Measurements from ENCODE around the gene SLC6A2.
"Not testable (repeated sequence)": the region's sequence is repeated elsewhere in the genome, so short reads cannot be mapped to it uniquely, and the experiment has no call there.

The SLC6A2 gene
- 0 reads per million in 9 experiments for total RNA-seq

GRCh38 chr16:55655897-55656681, at the start of gene SLC6A2:
Gene SLC6A2, plus strand, starts transcription at chr16:55655988. Its CDS starts 707 bp downstream, at chr16:55656695.
- Mint-ChIP-seq H3K9me3 (no peaks in the 10 kb centered on the region), H3K27ac (no peak within 1 kb of the TSS), H3K36me3 (ENCODE audit: insufficient read depth) (no peaks in the 10 kb centered on the region), H3K4me1 (ENCODE audit: low read depth in 2 of 2) (no peaks in the 10 kb centered on the region), H3K27me3 (peaks cover 22 to 48% of the 10 kb centered on the region in 2 donors), H3K4me3 (no peak within 1 kb of the TSS)
- DNase-seq, result no peak
- ATAC-seq (replicated peaks), result no peak

- ATAC-seq (replicated peaks), result no peak
- no peak for DNase-seq
- H3K36me3 Mint-ChIP-seq (ENCODE audit: insufficient read depth), result no peaks in the 10 kb centered on the region
- no peaks in the 10 kb centered on the region for H3K4me1 Mint-ChIP-seq (ENCODE audit: low read depth in 2 of 2)
- H3K27me3 Mint-ChIP-seq, result peaks cover 58 to 60% of the 10 kb centered on the region in 2 donors
- no peak overlapping the region for H3K4me3 Mint-ChIP-seq
- H3K27ac Mint-ChIP-seq, result no peak overlapping the region
- peaks cover 3 to 10% of the 10 kb centered on the region in 2 donors for H3K9me3 Mint-ChIP-seq
Observed at GRCh38 chr16:55613613-55614335, 42.0 kb upstream of the SLC6A2 start.

GRCh38 chr16:55615071-55615470, 40.7 kb upstream of the SLC6A2 start:
- Mint-ChIP-seq H3K27me3 (peaks cover 61 to 66% of the 10 kb centered on the region in 2 donors), H3K9me3 (peaks cover 3 to 8% of the 10 kb centered on the region in 2 donors), H3K27ac (no peak overlapping the region), H3K4me1 (ENCODE audit: low read depth in 2 of 2) (no peaks in the 10 kb centered on the region), H3K4me3 (no peak overlapping the region), H3K36me3 (ENCODE audit: insufficient read depth) (no peaks in the 10 kb centered on the region)
- DNase-seq, result no peak
- no peak for ATAC-seq (replicated peaks)

GRCh38 chr16:55615670-55616069, 40.1 kb upstream of the SLC6A2 start:
- not testable (repeated sequence) for ATAC-seq (replicated peaks)

GRCh38 chr16:55621771-55622170, 34.0 kb upstream of the SLC6A2 start:
- H3K9me3 Mint-ChIP-seq, result peaks cover 0 to 3% of the 10 kb centered on the region in 2 donors
- ATAC-seq (replicated peaks), result no peak
- H3K27ac Mint-ChIP-seq, result no peak overlapping the region
- no peak for DNase-seq
- no peaks in the 10 kb centered on the region for H3K36me3 Mint-ChIP-seq (ENCODE audit: insufficient read depth)
- peaks cover 24 to 25% of the 10 kb centered on the region in 2 donors for H3K27me3 Mint-ChIP-seq
- H3K4me1 Mint-ChIP-seq (ENCODE audit: low read depth in 2 of 2), result peaks cover 0 to 3% of the 10 kb centered on the region in 2 donors
- H3K4me3 Mint-ChIP-seq, result no peak overlapping the region

More at GRCh38 chr16:55615670-55616069, 40.1 kb upstream of the SLC6A2 start:
- not testable (repeated sequence) for H3K9me3 Mint-ChIP-seq; H3K36me3 Mint-ChIP-seq (ENCODE audit: insufficient read depth); H3K4me1 Mint-ChIP-seq (ENCODE audit: low read depth in 2 of 2); DNase-seq; H3K4me3 Mint-ChIP-seq; H3K27ac Mint-ChIP-seq
- H3K27me3 Mint-ChIP-seq, result peaks cover 55 to 60% of the 10 kb centered on the region in 2 donors

GRCh38 chr16:55622272-55622671, 33.5 kb upstream of the SLC6A2 start:
- no peak overlapping the region for H3K4me3 Mint-ChIP-seq
- H3K27ac Mint-ChIP-seq, result no peak overlapping the region
- H3K27me3 Mint-ChIP-seq, result peaks cover 21% of the 10 kb centered on the region in 2 donors
- H3K4me1 Mint-ChIP-seq (ENCODE audit: low read depth in 2 of 2), result peaks cover 0 to 3% of the 10 kb centered on the region in 2 donors
- ATAC-seq (replicated peaks) (no peak), DNase-seq (no peak)
- H3K36me3 Mint-ChIP-seq (ENCODE audit: insufficient read depth), result no peaks in the 10 kb centered on the region
- peaks cover 0 to 3% of the 10 kb centered on the region in 2 donors for H3K9me3 Mint-ChIP-seq

GRCh38 chr16:55622930-55623561, 32.7 kb upstream of the SLC6A2 start:
- Mint-ChIP-seq H3K4me1 (ENCODE audit: low read depth in 2 of 2) (peaks cover 0 to 3% of the 10 kb centered on the region in 2 donors), H3K9me3 (peaks cover 0 to 3% of the 10 kb centered on the region in 2 donors), H3K4me3 (no peak overlapping the region), H3K27me3 (peaks cover 14 to 15% of the 10 kb centered on the region in 2 donors), H3K27ac (no peak overlapping the region), H3K36me3 (ENCODE audit: insufficient read depth) (no peaks in the 10 kb centered on the region)
- DNase-seq (no peak), ATAC-seq (replicated peaks) (no peak)

- H3K9me3 Mint-ChIP-seq, result peaks cover 0 to 2% of the 10 kb centered on the region in 2 donors
- peaks cover 8 to 10% of the 10 kb centered on the region in 2 donors for H3K27me3 Mint-ChIP-seq
Observed at GRCh38 chr16:55623640-55624039, 32.1 kb upstream of the SLC6A2 start.

GRCh38 chr16:55624696-55625095, 31.1 kb upstream of the SLC6A2 start:
- Mint-ChIP-seq H3K27me3 (peaks cover 4 to 12% of the 10 kb centered on the region in 2 donors), H3K27ac (no peak overlapping the region), H3K9me3 (no peaks in the 10 kb centered on the region), H3K4me1 (ENCODE audit: low read depth in 2 of 2) (peaks cover 0 to 3% of the 10 kb centered on the region in 2 donors), H3K36me3 (ENCODE audit: insufficient read depth) (no peaks in the 10 kb centered on the region), H3K4me3 (no peak overlapping the region)
- ATAC-seq (replicated peaks) (no peak), DNase-seq (no peak)

More at GRCh38 chr16:55623640-55624039, 32.1 kb upstream of the SLC6A2 start:
- Mint-ChIP-seq H3K4me3 (no peak overlapping the region), H3K4me1 (ENCODE audit: low read depth in 2 of 2) (peaks cover 0 to 3% of the 10 kb centered on the region in 2 donors), H3K36me3 (ENCODE audit: insufficient read depth) (no peaks in the 10 kb centered on the region), H3K27ac (no peak overlapping the region)
- DNase-seq (no peak), ATAC-seq (replicated peaks) (no peak)

- H3K27me3 Mint-ChIP-seq, result peaks cover 4 to 23% of the 10 kb centered on the region in 2 donors
- no peak for ATAC-seq (replicated peaks)
- no peak overlapping the region for H3K4me3 Mint-ChIP-seq
- no peak for DNase-seq
- H3K27ac Mint-ChIP-seq, result no peak overlapping the region
- no peaks in the 10 kb centered on the region for H3K9me3 Mint-ChIP-seq
- peaks cover 0 to 3% of the 10 kb centered on the region in 2 donors for H3K4me1 Mint-ChIP-seq (ENCODE audit: low read depth in 2 of 2)
- no peaks in the 10 kb centered on the region for H3K36me3 Mint-ChIP-seq (ENCODE audit: insufficient read depth)
Observed at GRCh38 chr16:55625843-55626242, 29.9 kb upstream of the SLC6A2 start.

GRCh38 chr16:55628306-55628968, 27.4 kb upstream of the SLC6A2 start:
- Mint-ChIP-seq H3K27me3 (peaks cover 4 to 32% of the 10 kb centered on the region in 2 donors), H3K4me3 (no peak overlapping the region), H3K4me1 (ENCODE audit: low read depth in 2 of 2) (no peaks in the 10 kb centered on the region), H3K27ac (no peak overlapping the region), H3K36me3 (ENCODE audit: insufficient read depth) (no peaks in the 10 kb centered on the region), H3K9me3 (no peaks in the 10 kb centered on the region)
- ATAC-seq (replicated peaks) (no peak), DNase-seq (no peak)

GRCh38 chr16:55630774-55631173, 25.0 kb upstream of the SLC6A2 start:
- Mint-ChIP-seq H3K27ac (no peak overlapping the region), H3K36me3 (ENCODE audit: insufficient read depth) (no peaks in the 10 kb centered on the region), H3K9me3 (no peaks in the 10 kb centered on the region), H3K27me3 (peaks cover 4 to 42% of the 10 kb centered on the region in 2 donors), H3K4me1 (ENCODE audit: low read depth in 2 of 2) (no peaks in the 10 kb centered on the region), H3K4me3 (no peak overlapping the region)
- ATAC-seq (replicated peaks), result no peak
- no peak for DNase-seq

GRCh38 chr16:55632259-55632658, 23.5 kb upstream of the SLC6A2 start:
- Mint-ChIP-seq H3K27me3 (peaks cover 5 to 56% of the 10 kb centered on the region in 2 donors), H3K4me3 (no peak overlapping the region)
- no peak for ATAC-seq (replicated peaks)

More at GRCh38 chr16:55632259-55632658, 23.5 kb upstream of the SLC6A2 start:
- Mint-ChIP-seq H3K4me1 (ENCODE audit: low read depth in 2 of 2) (no peaks in the 10 kb centered on the region), H3K36me3 (ENCODE audit: insufficient read depth) (no peaks in the 10 kb centered on the region), H3K27ac (no peak overlapping the region), H3K9me3 (no peaks in the 10 kb centered on the region)
- no peak for DNase-seq
